ENCODE data around the gene HMBS. TPM values are rescaled to one million over a fixed set of nuclear protein-coding genes. Genes with fewer than 3 reads are reported as not detected.

The HMBS gene
- total RNA-seq, 5 donors from 2014 or later (not counting 1 experiment from before 2014, with no cell fraction given) = 6.7 to 17.8 (median 12.3) TPM

DNA sequence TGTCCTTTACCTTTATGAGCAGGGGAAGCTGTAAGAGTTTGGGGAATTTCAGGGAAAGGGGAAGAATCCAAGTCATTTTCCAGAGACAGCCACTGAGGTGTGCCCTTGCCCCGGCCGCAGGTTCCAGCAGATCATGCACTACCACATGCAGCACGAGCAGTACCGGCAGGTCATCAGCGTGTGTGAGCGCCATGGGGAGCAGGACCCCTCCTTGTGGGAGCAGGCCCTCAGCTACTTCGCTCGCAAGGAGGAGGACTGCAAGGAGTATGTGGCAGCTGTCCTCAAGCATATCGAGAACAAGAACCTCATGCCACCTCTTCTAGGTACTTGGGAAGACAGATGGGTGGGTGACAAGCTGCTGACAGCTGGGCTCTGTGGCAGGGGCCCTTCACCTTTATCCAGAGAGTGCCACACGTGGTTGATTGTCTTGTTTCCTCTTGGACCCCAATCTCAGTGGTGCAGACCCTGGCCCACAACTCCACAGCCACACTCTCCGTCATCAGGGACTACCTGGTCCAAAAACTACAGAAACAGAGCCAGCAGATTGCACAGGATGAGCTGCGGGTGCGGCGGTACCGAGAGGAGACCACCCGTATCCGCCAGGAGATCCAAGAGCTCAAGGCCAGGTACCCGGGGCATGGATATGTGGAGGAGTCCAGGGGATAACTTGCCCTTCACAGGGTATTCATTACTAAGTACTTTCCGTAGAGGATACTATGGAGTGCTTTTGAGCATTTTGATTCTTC is 5.8 kb upstream of the HMBS start:
- CTCF ChIA-PET = interaction anchor here (0.5 to 0.7 kb wide), 2 partner anchors 17 to 147 kb away, joined by 3 to 6 read pairs; no protein-coding TSS in a partner anchor
- no peak overlapping the region for H3K4me3 ChIP-seq (ENCODE audit: control insufficient read depth in 1 of 2, extremely low read depth in 1 of 2, low read length in 1 of 2)
- H3K27ac ChIP-seq (ENCODE audit: low read length) = no peak overlapping the region
- DNase-seq (no peak), ATAC-seq (replicated peaks in 1 of 4) (no peak)
- POLR2A ChIA-PET = interaction anchor here in 1 of 2 donors (0.5 kb wide), 1 partner anchor 63 kb away, joined by 3 read pairs; no protein-coding TSS in a partner anchor
- H3K36me3 Mint-ChIP-seq = peaks cover 44% of the 10 kb centered on the region
- no peaks in the 10 kb centered on the region for H3K4me1 Mint-ChIP-seq
- H3K9me3 Mint-ChIP-seq = no peaks in the 10 kb centered on the region
- H3K4me1 ChIP-seq (ENCODE audit: control insufficient read depth in 1 of 2, extremely low read depth in 1 of 2, insufficient read depth in 2 of 2, low read length in 2 of 2) = no peaks in the 10 kb centered on the region
- no peaks in the 10 kb centered on the region for H3K27me3 ChIP-seq (replicated peaks in 1 of 2; ENCODE audit: control insufficient read depth in 2 of 2, extremely low read depth in 1 of 2, insufficient read depth in 2 of 2, low read length in 1 of 2)
- H3K9me3 ChIP-seq = no peaks in the 10 kb centered on the region
- H3K27me3 Mint-ChIP-seq = no peaks in the 10 kb centered on the region
- peaks cover 27 to 73% of the 10 kb centered on the region in 2 donors for H3K36me3 ChIP-seq (ENCODE audit: control insufficient read depth in 2 of 2, extremely low read depth in 1 of 2, insufficient read depth in 1 of 2, low read length in 1 of 2)
- 98% methylated on average over 16 of the region's 19 CpGs for WGBS (ENCODE audit: insufficient coverage)
- H3K4me3 Mint-ChIP-seq = no peak overlapping the region
- H3K27ac Mint-ChIP-seq = no peak overlapping the region

DNA sequence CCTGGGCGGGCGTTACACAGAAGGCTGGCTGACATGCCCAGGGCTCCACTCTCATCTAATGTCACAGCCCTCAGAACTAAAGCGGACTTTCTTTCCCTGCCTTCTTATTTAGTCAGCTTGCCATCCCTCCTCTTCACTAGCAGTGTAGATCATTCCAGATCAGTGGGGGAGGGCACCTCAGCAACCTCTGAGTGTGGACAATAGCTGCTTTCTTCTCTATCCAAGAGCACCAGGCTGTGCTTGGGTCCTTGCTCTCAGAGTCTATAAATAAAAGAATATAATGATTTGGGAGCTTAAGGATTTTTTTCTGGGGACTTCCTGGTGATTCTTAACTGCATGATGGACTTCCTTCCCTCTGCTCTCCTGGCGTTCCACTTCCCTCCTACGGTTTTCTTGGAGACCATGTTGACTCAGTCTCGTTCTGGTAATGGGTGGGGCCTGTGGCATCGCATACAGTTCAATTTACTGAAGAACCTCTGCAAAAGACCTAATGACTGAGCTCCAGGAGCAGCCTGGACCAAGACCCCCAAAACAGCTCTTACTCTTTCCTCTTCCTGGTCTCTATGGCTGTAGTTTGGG is 2.9 kb upstream of the HMBS start:
- DNase-seq = no peak
- Mint-ChIP-seq H3K4me1 (peaks cover 7 to 14% (median 13%) of the 10 kb centered on the region in 3 donors), H3K36me3 (peaks cover 40% of the 10 kb centered on the region), H3K9me3 (no peaks in the 10 kb centered on the region), H3K4me3 (no peak overlapping the region), H3K27ac (peak overlapping the region in 1 of 2 donors; percentile 4), H3K27me3 (no peaks in the 10 kb centered on the region)
- Histone ChIP-seq H3K27me3 (replicated peaks in 1 of 2; ENCODE audit: control insufficient read depth in 2 of 2, extremely low read depth in 1 of 2, insufficient read depth in 2 of 2, low read length in 1 of 2) (no peaks in the 10 kb centered on the region), H3K9me3 (no peaks in the 10 kb centered on the region), H3K4me3 (ENCODE audit: control insufficient read depth in 1 of 2, extremely low read depth in 1 of 2, low read length in 1 of 2) (no peak overlapping the region), H3K27ac (ENCODE audit: low read length) (no peak overlapping the region), H3K36me3 (ENCODE audit: control insufficient read depth in 2 of 2, extremely low read depth in 1 of 2, insufficient read depth in 1 of 2, low read length in 1 of 2) (peaks cover 21 to 56% of the 10 kb centered on the region in 2 donors), H3K4me1 (ENCODE audit: control insufficient read depth in 1 of 2, extremely low read depth in 1 of 2, insufficient read depth in 2 of 2, low read length in 2 of 2) (peaks cover 3 to 24% of the 10 kb centered on the region in 2 experiments)
- ATAC-seq (replicated peaks in 1 of 4) = no peak
- ChIA-PET CTCF (interaction anchor here in 1 of 2 donors (0.8 kb wide), 1 partner anchor 14 kb away, joined by 3 read pairs; the partner anchor contains the start of gene VPS11), POLR2A (interaction anchor here in 1 of 2 donors (0.6 to 0.7 kb wide), 3 partner anchors 13 to 24 kb away, joined by 3 read pairs; partner anchors contain the start of gene VPS11)
- WGBS (ENCODE audit: insufficient coverage) = 100% methylated on average over 3 of the region's 7 CpGs

DNA sequence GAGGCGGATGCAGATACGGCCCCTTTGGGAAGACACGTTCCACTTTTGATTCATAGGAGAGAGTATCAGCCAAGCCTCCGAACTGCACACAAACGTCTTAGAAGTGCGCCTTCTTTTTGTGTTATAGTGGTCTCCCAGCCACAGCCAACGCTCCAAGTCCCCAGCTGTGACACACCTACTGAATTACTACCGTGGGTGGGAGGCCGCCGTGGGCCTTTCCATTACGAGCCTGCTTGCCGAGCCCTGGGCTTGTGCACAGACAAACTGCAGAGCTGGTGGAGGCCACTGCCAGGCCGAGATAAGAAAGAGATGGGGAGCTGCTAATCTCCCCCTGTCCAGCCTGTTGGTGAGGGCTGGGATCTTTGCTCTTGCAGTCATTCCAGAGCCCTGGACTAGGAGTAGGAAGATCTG is 761 bp downstream of the HMBS start:
- no peaks in the 10 kb centered on the region for H3K27me3 Mint-ChIP-seq
- ChIA-PET CTCF (interaction anchor here in 1 of 2 donors (0.6 to 2.3 kb wide), 13 partner anchors 9 to 276 kb away, joined by 3 to 16 read pairs (median 5); partner anchors contain the start of genes DPAGT1 and VPS11), POLR2A (interaction anchor here (0.5 to 1.7 kb wide), 15 partner anchors 7 to 1085 kb away, joined by 3 to 16 read pairs (median 8); partner anchors contain the start of genes C2CD2L (in 1 of the 2), DPAGT1 (in 1 of the 2), HINFP (in 1 of the 2) and VPS11 (in 1 of the 2))
- peak overlapping the region; percentile 70 to 96 for H3K4me3 ChIP-seq (ENCODE audit: control insufficient read depth in 1 of 2, extremely low read depth in 1 of 2, low read length in 1 of 2)
- no peaks in the 10 kb centered on the region for H3K27me3 ChIP-seq (replicated peaks in 1 of 2; ENCODE audit: control insufficient read depth in 2 of 2, extremely low read depth in 1 of 2, insufficient read depth in 2 of 2, low read length in 1 of 2)
- H3K9me3 Mint-ChIP-seq = no peaks in the 10 kb centered on the region
- H3K4me1 ChIP-seq (ENCODE audit: control insufficient read depth in 1 of 2, extremely low read depth in 1 of 2, insufficient read depth in 2 of 2, low read length in 2 of 2) = peaks cover 3 to 30% of the 10 kb centered on the region in 2 experiments
- peak overlapping the region; percentile 57 for H3K27ac ChIP-seq (ENCODE audit: low read length)
- DNase-seq (peak in 2 of 35 experiments; percentile 4 to 29), ATAC-seq (replicated peaks in 1 of 4) (no peak)
- peaks cover 22% of the 10 kb centered on the region for H3K36me3 Mint-ChIP-seq
- peaks cover 7 to 20% of the 10 kb centered on the region in 2 donors for H3K36me3 ChIP-seq (ENCODE audit: control insufficient read depth in 2 of 2, extremely low read depth in 1 of 2, insufficient read depth in 1 of 2, low read length in 1 of 2)
- H3K4me3 Mint-ChIP-seq = peak overlapping the region; percentile 89 to 93 (median 91)
- WGBS (ENCODE audit: insufficient coverage) = 4% methylated on average over 3 of the region's 13 CpGs
- H3K27ac Mint-ChIP-seq = peak overlapping the region; percentile 92 to 97
- H3K9me3 ChIP-seq = no peaks in the 10 kb centered on the region
- H3K4me1 Mint-ChIP-seq = peaks cover 15 to 22% (median 18%) of the 10 kb centered on the region in 3 donors

DNA sequence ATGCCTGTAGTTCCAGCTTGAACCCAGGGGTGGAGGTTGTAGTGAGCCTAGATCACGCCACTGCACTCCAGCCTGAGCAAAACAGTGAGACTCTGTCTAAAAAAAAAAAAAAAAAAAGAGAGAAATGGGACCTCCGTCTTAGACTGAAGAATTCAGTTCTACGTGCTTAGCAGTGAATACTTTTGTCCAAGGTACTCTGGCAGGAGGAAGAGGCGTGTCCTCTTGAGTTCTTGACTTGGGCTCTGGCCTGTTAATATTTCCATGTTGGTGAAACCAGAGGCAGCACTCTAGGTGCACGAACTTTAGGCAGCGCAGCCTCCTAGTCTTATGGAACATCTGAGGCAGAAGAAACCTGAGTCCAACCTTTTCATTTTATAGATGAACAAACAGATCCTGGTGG is 2.4 kb downstream of the HMBS start:
- no peaks in the 10 kb centered on the region for H3K9me3 Mint-ChIP-seq
- H3K4me3 Mint-ChIP-seq = peak overlapping the region in 2 of 3 donors; percentile 18 to 36
- no peaks in the 10 kb centered on the region for H3K9me3 ChIP-seq
- 84% methylated on average over 5 of the region's 6 CpGs for whole genome bisulfite sequencing (ENCODE audit: insufficient coverage)
- no peaks in the 10 kb centered on the region for H3K27me3 Mint-ChIP-seq
- peaks cover 15 to 22% (median 20%) of the 10 kb centered on the region in 3 donors for H3K4me1 Mint-ChIP-seq
- no peak for DNase-seq
- no peak overlapping the region for H3K27ac ChIP-seq (ENCODE audit: low read length)
- H3K27ac Mint-ChIP-seq = no peak overlapping the region
- peaks cover 8% of the 10 kb centered on the region for H3K36me3 Mint-ChIP-seq
- ATAC-seq (replicated peaks in 1 of 4) = no peak
- H3K27me3 ChIP-seq (replicated peaks in 1 of 2; ENCODE audit: control insufficient read depth in 2 of 2, extremely low read depth in 1 of 2, insufficient read depth in 2 of 2, low read length in 1 of 2) = no peaks in the 10 kb centered on the region
- no peak overlapping the region for H3K4me3 ChIP-seq (ENCODE audit: control insufficient read depth in 1 of 2, extremely low read depth in 1 of 2, low read length in 1 of 2)
- H3K36me3 ChIP-seq (ENCODE audit: control insufficient read depth in 2 of 2, extremely low read depth in 1 of 2, insufficient read depth in 1 of 2, low read length in 1 of 2) = peaks cover 0 to 6% of the 10 kb centered on the region in 2 donors
- ChIA-PET POLR2A (interaction anchor here in 1 of 2 donors (0.6 kb wide), 1 partner anchor 310 kb away, joined by 4 read pairs; no protein-coding TSS in a partner anchor), CTCF (interaction anchor here in 1 of 2 donors (0.6 kb wide), 1 partner anchor 73 kb away, joined by 5 read pairs; no protein-coding TSS in a partner anchor)
- peaks cover 3 to 30% of the 10 kb centered on the region in 2 experiments for H3K4me1 ChIP-seq (ENCODE audit: control insufficient read depth in 1 of 2, extremely low read depth in 1 of 2, insufficient read depth in 2 of 2, low read length in 2 of 2)

DNA sequence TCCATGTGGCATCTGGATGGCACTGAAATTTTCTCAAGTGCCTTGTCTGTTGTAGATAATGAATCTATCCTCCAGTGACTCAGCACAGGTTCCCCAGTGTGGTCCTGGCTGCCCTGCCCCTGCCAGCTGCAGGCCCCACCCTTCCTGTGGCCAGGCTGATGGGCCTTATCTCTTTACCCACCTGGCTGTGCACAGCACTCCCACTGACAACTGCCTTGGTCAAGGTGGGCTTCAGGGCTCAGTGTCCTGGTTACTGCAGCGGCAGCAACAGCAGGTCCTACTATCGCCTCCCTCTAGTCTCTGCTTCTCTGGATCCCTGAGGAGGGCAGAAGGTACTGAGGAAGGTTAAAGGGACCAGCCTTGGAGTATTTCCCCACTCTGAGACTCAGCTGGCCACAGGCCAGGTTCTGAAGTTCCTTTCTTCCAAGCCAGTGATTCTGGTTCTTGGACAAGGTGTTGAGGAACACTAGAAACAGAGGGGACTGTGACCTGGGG is 3.1 kb downstream of the HMBS start:
- no peak overlapping the region for H3K4me3 Mint-ChIP-seq
- POLR2A ChIA-PET = no interaction called here
- CTCF ChIA-PET = no interaction called here

DNA sequence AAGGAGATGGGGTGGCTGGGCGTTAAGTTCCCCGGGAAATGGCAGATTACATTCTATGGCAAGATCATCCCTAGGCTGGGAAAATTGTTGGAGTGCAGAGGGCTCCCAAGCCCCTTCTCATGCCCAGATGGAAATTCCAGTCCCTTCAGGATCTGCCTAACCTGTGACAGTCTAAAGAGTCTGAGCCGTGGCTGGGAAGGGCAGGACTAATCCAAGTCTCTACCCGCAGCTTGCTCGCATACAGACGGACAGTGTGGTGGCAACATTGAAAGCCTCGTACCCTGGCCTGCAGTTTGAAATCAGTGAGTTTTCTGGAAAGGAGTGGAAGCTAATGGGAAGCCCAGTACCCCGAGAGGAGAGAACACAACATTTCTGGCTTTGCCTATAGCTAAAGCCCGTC is 3.7 kb downstream of the HMBS start:
- Mint-ChIP-seq H3K4me3 (no peak overlapping the region), H3K36me3 (peaks cover 8% of the 10 kb centered on the region), H3K27ac (no peak overlapping the region), H3K4me1 (peaks cover 19 to 34% (median 32%) of the 10 kb centered on the region in 3 donors), H3K27me3 (no peaks in the 10 kb centered on the region), H3K9me3 (no peaks in the 10 kb centered on the region)
- CTCF ChIA-PET = interaction anchor here (0.6 to 1.1 kb wide), 2 partner anchors 44 to 403 kb away, joined by 3 to 9 read pairs; no protein-coding TSS in a partner anchor
- H3K27me3 ChIP-seq (replicated peaks in 1 of 2; ENCODE audit: control insufficient read depth in 2 of 2, extremely low read depth in 1 of 2, insufficient read depth in 2 of 2, low read length in 1 of 2) = no peaks in the 10 kb centered on the region
- no peak overlapping the region for H3K27ac ChIP-seq (ENCODE audit: low read length)
- peaks cover 7 to 42% of the 10 kb centered on the region in 2 experiments for H3K4me1 ChIP-seq (ENCODE audit: control insufficient read depth in 1 of 2, extremely low read depth in 1 of 2, insufficient read depth in 2 of 2, low read length in 2 of 2)
- ATAC-seq (replicated peaks in 1 of 4) (no peak), DNase-seq (no peak)
- H3K36me3 ChIP-seq (ENCODE audit: control insufficient read depth in 2 of 2, extremely low read depth in 1 of 2, insufficient read depth in 1 of 2, low read length in 1 of 2) = peaks cover 0 to 3% of the 10 kb centered on the region in 2 donors
- POLR2A ChIA-PET = no interaction called here
- no peaks in the 10 kb centered on the region for H3K9me3 ChIP-seq
- no peak overlapping the region for H3K4me3 ChIP-seq (ENCODE audit: control insufficient read depth in 1 of 2, extremely low read depth in 1 of 2, low read length in 1 of 2)
- 92% methylated on average over 6 of the region's 9 CpGs for WGBS (ENCODE audit: insufficient coverage)

More for the DNA sequence above, 3.1 kb downstream of the HMBS start:
- Mint-ChIP-seq H3K4me1 (peaks cover 15 to 28% (median 27%) of the 10 kb centered on the region in 3 donors), H3K27ac (no peak overlapping the region), H3K9me3 (no peaks in the 10 kb centered on the region), H3K27me3 (no peaks in the 10 kb centered on the region), H3K36me3 (peaks cover 7% of the 10 kb centered on the region)
- H3K36me3 ChIP-seq (ENCODE audit: control insufficient read depth in 2 of 2, extremely low read depth in 1 of 2, insufficient read depth in 1 of 2, low read length in 1 of 2) = peaks cover 0 to 3% of the 10 kb centered on the region in 2 donors
- peaks cover 3 to 36% of the 10 kb centered on the region in 2 experiments for H3K4me1 ChIP-seq (ENCODE audit: control insufficient read depth in 1 of 2, extremely low read depth in 1 of 2, insufficient read depth in 2 of 2, low read length in 2 of 2)
- DNase-seq = no peak
- H3K4me3 ChIP-seq (ENCODE audit: control insufficient read depth in 1 of 2, extremely low read depth in 1 of 2, low read length in 1 of 2) = no peak overlapping the region
- H3K9me3 ChIP-seq = no peaks in the 10 kb centered on the region
- H3K27me3 ChIP-seq (replicated peaks in 1 of 2; ENCODE audit: control insufficient read depth in 2 of 2, extremely low read depth in 1 of 2, insufficient read depth in 2 of 2, low read length in 1 of 2) = no peaks in the 10 kb centered on the region
- no CpG with 5 or more reads among the region's 2 CpGs for WGBS (ENCODE audit: insufficient coverage)
- no peak overlapping the region for H3K27ac ChIP-seq (ENCODE audit: low read length)
- no peak for ATAC-seq (replicated peaks in 1 of 4)
